ENCODE results near the gene ITGAV. TPM values are rescaled to one million over a fixed set of nuclear protein-coding genes. Genes with fewer than 3 reads are reported as not detected.

The ITGAV gene
- total and polyA plus RNA-seq, 7 donors = 3.6 to 117 (median 67.1) TPM

DNA sequence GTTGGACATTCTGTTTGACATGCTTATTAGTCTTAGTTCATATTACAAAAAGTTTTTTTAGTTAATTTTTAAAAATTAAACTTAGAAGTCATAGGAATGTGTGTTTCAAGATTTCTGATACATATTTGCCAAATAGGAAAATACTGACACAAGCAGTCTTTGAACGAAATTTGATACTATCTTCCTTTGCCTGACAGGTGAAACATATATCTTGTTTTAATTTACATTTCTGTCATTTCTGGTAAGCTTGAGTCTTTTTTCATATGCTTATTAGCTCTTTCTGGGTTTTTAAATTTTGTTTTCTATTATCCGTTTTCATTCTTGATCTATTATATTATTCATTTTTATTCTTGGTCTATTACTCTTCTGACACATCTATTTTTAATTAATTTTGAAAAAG, 24.5 kb downstream of the ITGAV start:
- 93 to 95% methylated on average over 2 of the region's 2 CpGs for WGBS, 2 donors
- no peak for DNase-seq
- H3K27me3 ChIP-seq = no peaks in the 10 kb centered on the region
- H3K9me3 ChIP-seq = no peaks in the 10 kb centered on the region
- H3K36me3 ChIP-seq = no peaks in the 10 kb centered on the region
- H3K27ac ChIP-seq = no peak overlapping the region
- H3K4me1 ChIP-seq = peaks cover 0 to 12% (median 5%) of the 10 kb centered on the region in 4 donors
- intact Hi-C loops (cut with DNase I) = no loop called here
- H3K4me3 ChIP-seq = no peak overlapping the region
- TF ChIP-seq, protein P1, sequence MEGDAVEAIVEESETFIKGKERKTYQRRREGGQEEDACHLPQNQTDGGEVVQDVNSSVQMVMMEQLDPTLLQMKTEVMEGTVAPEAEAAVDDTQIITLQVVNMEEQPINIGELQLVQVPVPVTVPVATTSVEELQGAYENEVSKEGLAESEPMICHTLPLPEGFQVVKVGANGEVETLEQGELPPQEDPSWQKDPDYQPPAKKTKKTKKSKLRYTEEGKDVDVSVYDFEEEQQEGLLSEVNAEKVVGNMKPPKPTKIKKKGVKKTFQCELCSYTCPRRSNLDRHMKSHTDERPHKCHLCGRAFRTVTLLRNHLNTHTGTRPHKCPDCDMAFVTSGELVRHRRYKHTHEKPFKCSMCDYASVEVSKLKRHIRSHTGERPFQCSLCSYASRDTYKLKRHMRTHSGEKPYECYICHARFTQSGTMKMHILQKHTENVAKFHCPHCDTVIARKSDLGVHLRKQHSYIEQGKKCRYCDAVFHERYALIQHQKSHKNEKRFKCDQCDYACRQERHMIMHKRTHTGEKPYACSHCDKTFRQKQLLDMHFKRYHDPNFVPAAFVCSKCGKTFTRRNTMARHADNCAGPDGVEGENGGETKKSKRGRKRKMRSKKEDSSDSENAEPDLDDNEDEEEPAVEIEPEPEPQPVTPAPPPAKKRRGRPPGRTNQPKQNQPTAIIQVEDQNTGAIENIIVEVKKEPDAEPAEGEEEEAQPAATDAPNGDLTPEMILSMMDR (IDR thresholded peaks at IDR 0.05) = no peak
- TF ChIP-seq POLR2A (IDR thresholded peaks at IDR 0.05) (no peak), POLR2AphosphoS5 (IDR thresholded peaks at IDR 0.05) (no peak), EP300 (IDR thresholded peaks at IDR 0.05) (no peak)

- TF ChIP-seq EP300 (IDR thresholded peaks at IDR 0.05) (no peak), POLR2AphosphoS5 (IDR thresholded peaks at IDR 0.05) (no peak), POLR2A (IDR thresholded peaks at IDR 0.05) (no peak)
- TF ChIP-seq, protein P1 (IDR thresholded peaks at IDR 0.05) = no peak
- Histone ChIP-seq H3K9me3 (no peaks in the 10 kb centered on the region), H3K27ac (no peak overlapping the region), H3K27me3 (no peaks in the 10 kb centered on the region), H3K4me3 (no peak overlapping the region), H3K36me3 (no peaks in the 10 kb centered on the region), H3K4me1 (peaks cover 0 to 12% (median 2%) of the 10 kb centered on the region in 4 donors)
- intact Hi-C loops (cut with DNase I) = no loop called here
- no peak for DNase-seq
- 95% methylated on average over 4 of the region's 4 CpGs for WGBS, 2 donors
Observed at GRCh38 chr2:186617148-186617547, 27.3 kb downstream of the ITGAV start.

- Histone ChIP-seq H3K27ac (no peak overlapping the region), H3K9me3 (no peaks in the 10 kb centered on the region), H3K27me3 (no peaks in the 10 kb centered on the region), H3K4me3 (no peak overlapping the region), H3K36me3 (peaks cover 0 to 5% (median 0%) of the 10 kb centered on the region in 4 donors), H3K4me1 (peaks cover 0 to 7% (median 0%) of the 10 kb centered on the region in 4 donors)
- intact Hi-C loops (cut with DNase I) = no loop called here
- TF ChIP-seq, protein P1 (IDR thresholded peaks at IDR 0.05) = no peak
- TF ChIP-seq POLR2AphosphoS5 (IDR thresholded peaks at IDR 0.05) (no peak), POLR2A (IDR thresholded peaks at IDR 0.05) (no peak), EP300 (IDR thresholded peaks at IDR 0.05) (no peak)
- whole genome bisulfite sequencing, 2 donors = 87 to 90% methylated on average over 1 of the region's 1 CpG
- no peak for DNase-seq
Observed at GRCh38 chr2:186617771-186618170, 27.9 kb downstream of the ITGAV start.

DNA sequence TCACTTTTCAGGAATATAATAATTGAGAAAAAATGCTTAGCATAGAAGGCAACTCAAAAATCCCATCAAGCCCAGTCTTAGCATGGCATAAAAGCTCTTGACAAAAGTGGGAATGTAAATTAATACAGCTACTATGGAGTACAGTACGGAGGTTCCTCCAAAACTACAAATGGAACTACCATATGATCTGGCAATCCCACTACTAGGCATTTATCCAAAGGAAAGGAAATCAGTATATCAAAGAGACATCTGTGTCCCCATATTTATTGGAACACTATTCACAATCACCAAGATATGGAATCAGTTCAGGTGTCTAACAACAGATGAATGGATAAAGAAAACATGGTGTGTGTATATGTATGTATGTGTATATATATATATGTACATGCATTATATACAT, 28.8 kb downstream of the ITGAV start:
- Histone ChIP-seq H3K36me3 (peaks cover 0 to 14% (median 0%) of the 10 kb centered on the region in 4 donors), H3K27me3 (no peaks in the 10 kb centered on the region), H3K4me3 (no peak overlapping the region), H3K4me1 (peaks cover 0 to 7% (median 0%) of the 10 kb centered on the region in 4 donors), H3K9me3 (no peaks in the 10 kb centered on the region), H3K27ac (no peak overlapping the region)
- 96 to 98% methylated on average over 1 of the region's 1 CpG for WGBS, 2 donors
- no peak for TF ChIP-seq POLR2AphosphoS5 (IDR thresholded peaks at IDR 0.05)
- TF ChIP-seq, protein P1 (IDR thresholded peaks at IDR 0.05) = no peak
- TF ChIP-seq POLR2A (IDR thresholded peaks at IDR 0.05) = no peak
- no peak for TF ChIP-seq EP300 (IDR thresholded peaks at IDR 0.05)
- no peak for DNase-seq
- intact Hi-C loops (cut with DNase I) = no loop called here

DNA sequence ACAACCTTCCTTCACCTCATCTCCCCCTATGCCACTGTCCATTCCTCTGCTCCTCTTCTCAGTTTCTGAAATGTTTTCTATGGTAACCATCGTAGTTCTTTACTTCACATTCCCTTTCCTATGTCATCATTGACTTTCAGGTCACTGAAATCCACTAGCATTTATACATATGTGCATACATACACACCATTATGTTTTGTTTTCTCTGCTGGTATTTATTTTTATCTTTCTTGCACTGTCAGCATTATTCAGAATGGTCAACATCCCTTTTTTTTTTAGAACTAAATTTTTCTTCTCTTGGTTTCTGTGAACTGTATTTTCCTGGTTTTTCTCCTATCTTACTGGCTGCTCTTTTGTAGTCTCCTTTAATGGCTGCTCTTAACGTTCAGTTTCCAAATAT, 33.2 kb downstream of the ITGAV start:
- Histone ChIP-seq H3K27ac (no peak overlapping the region), H3K9me3 (no peaks in the 10 kb centered on the region), H3K27me3 (no peaks in the 10 kb centered on the region), H3K4me3 (no peak overlapping the region), H3K4me1 (no peaks in the 10 kb centered on the region), H3K36me3 (peaks cover 0 to 36% (median 0%) of the 10 kb centered on the region in 4 donors)
- DNase-seq = no peak
- intact Hi-C loops (cut with DNase I) = no loop called here
- no peak for TF ChIP-seq POLR2A (IDR thresholded peaks at IDR 0.05)
- no peak for TF ChIP-seq POLR2AphosphoS5 (IDR thresholded peaks at IDR 0.05)
- TF ChIP-seq, protein P1 (IDR thresholded peaks at IDR 0.05) = no peak
- no peak for TF ChIP-seq EP300 (IDR thresholded peaks at IDR 0.05)
- 81 to 93% methylated on average over 2 of the region's 2 CpGs for WGBS, 2 donors

All from sigmoid colon (tissue), 7 donors.